ENCODE data around the gene RNF214. TPM values are rescaled to one million over a fixed set of nuclear protein-coding genes. Genes with fewer than 3 reads are reported as not detected.

Gene RNF214
- total and polyA plus RNA-seq, 2 of the 13 experiments (the other 11 are each of a cell fraction or from before 2014, with no cell fraction given), result 10.7 to 12.6 TPM

DNA sequence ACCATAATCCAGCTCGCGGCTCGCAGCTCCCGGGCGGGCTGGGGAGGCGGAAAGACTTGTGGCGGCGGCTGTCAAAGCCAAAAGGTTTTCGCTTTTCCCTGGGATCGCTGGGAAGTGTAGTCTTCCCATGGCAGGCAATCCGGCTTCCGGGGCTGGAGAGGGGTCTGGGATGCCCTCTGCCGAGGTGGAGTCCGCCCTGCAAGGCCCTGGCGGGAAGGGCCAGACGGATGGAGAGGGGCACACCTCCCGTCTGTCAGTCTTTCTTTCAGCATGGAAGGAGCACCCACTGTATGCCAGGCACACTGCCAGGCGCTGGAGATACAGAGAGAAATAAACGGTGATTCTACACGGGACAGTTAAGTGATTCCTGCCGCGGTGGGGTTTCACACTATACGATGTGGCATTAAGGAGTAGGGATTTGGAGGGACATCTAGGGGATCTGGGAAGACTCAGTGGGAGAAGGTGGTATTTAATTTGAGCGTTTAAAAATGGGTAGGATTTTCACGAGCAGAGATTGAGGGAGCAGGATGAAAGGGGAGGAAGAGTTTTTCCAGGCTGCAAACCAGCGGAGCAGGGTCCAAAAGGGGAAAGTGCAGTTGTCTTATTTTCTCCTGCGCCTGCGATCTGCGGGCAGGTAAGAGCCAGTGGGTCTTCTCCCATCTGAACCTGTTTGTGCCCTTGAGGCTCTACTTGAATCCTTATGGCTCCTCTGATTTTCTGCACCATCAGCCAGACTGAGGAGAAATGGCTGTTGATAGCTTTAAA, 83.9 kb downstream of the RNF214 start, which contains the start of gene BACE1 (continued):
- peak; percentile 23; the same call in 1 of the 2 replicates for TF ChIP-seq FOSL2 (CRISPR knock-in tag; IDR thresholded peaks at IDR 0.05)
- no peak for TF ChIP-seq ZKSCAN1 (IDR thresholded peaks at IDR 0.05; ENCODE audit: low read length)
- TF ChIP-seq TMF1 (CRISPR knock-in tag; IDR thresholded peaks at IDR 0.05; ENCODE audit: low read depth), result no peak
- TF ChIP-seq, protein P1, sequence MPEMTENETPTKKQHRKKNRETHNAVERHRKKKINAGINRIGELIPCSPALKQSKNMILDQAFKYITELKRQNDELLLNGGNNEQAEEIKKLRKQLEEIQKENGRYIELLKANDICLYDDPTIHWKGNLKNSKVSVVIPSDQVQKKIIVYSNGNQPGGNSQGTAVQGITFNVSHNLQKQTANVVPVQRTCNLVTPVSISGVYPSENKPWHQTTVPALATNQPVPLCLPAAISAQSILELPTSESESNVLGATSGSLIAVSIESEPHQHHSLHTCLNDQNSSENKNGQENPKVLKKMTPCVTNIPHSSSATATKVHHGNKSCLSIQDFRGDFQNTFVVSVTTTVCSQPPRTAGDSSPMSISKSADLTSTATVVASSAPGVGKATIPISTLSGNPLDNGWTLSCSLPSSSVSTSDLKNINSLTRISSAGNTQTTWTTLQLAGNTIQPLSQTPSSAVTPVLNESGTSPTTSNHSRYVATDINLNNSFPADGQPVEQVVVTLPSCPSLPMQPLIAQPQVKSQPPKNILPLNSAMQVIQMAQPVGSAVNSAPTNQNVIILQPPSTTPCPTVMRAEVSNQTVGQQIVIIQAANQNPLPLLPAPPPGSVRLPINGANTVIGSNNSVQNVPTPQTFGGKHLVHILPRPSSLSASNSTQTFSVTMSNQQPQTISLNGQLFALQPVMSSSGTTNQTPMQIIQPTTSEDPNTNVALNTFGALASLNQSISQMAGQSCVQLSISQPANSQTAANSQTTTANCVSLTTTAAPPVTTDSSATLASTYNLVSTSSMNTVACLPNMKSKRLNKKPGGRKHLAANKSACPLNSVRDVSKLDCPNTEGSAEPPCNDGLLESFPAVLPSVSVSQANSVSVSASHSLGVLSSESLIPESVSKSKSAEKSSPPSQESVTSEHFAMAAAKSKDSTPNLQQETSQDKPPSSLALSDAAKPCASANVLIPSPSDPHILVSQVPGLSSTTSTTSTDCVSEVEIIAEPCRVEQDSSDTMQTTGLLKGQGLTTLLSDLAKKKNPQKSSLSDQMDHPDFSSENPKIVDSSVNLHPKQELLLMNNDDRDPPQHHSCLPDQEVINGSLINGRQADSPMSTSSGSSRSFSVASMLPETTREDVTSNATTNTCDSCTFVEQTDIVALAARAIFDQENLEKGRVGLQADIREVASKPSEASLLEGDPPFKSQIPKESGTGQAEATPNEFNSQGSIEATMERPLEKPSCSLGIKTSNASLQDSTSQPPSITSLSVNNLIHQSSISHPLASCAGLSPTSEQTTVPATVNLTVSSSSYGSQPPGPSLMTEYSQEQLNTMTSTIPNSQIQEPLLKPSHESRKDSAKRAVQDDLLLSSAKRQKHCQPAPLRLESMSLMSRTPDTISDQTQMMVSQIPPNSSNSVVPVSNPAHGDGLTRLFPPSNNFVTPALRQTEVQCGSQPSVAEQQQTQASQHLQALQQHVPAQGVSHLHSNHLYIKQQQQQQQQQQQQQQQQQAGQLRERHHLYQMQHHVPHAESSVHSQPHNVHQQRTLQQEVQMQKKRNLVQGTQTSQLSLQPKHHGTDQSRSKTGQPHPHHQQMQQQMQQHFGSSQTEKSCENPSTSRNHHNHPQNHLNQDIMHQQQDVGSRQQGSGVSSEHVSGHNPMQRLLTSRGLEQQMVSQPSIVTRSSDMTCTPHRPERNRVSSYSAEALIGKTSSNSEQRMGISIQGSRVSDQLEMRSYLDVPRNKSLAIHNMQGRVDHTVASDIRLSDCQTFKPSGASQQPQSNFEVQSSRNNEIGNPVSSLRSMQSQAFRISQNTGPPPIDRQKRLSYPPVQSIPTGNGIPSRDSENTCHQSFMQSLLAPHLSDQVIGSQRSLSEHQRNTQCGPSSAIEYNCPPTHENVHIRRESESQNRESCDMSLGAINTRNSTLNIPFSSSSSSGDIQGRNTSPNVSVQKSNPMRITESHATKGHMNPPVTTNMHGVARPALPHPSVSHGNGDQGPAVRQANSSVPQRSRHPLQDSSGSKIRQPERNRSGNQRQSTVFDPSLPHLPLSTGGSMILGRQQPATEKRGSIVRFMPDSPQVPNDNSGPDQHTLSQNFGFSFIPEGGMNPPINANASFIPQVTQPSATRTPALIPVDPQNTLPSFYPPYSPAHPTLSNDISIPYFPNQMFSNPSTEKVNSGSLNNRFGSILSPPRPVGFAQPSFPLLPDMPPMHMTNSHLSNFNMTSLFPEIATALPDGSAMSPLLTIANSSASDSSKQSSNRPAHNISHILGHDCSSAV (CRISPR knock-in tag; IDR thresholded peaks at IDR 0.05; ENCODE audit: borderline replicate concordance), result no peak
- TF ChIP-seq, protein P2, sequence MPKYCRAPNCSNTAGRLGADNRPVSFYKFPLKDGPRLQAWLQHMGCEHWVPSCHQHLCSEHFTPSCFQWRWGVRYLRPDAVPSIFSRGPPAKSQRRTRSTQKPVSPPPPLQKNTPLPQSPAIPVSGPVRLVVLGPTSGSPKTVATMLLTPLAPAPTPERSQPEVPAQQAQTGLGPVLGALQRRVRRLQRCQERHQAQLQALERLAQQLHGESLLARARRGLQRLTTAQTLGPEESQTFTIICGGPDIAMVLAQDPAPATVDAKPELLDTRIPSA (CRISPR knock-in tag; IDR thresholded peaks at IDR 0.05; ENCODE audit: borderline replicate concordance), result no peak
- TF ChIP-seq ZNF629 (CRISPR knock-in tag; conservative IDR thresholded peaks at IDR 0.05), result 0 out of 2 replicates have a peak, but pooled peaks have one; percentile 40
- TF ChIP-seq, protein P3, sequence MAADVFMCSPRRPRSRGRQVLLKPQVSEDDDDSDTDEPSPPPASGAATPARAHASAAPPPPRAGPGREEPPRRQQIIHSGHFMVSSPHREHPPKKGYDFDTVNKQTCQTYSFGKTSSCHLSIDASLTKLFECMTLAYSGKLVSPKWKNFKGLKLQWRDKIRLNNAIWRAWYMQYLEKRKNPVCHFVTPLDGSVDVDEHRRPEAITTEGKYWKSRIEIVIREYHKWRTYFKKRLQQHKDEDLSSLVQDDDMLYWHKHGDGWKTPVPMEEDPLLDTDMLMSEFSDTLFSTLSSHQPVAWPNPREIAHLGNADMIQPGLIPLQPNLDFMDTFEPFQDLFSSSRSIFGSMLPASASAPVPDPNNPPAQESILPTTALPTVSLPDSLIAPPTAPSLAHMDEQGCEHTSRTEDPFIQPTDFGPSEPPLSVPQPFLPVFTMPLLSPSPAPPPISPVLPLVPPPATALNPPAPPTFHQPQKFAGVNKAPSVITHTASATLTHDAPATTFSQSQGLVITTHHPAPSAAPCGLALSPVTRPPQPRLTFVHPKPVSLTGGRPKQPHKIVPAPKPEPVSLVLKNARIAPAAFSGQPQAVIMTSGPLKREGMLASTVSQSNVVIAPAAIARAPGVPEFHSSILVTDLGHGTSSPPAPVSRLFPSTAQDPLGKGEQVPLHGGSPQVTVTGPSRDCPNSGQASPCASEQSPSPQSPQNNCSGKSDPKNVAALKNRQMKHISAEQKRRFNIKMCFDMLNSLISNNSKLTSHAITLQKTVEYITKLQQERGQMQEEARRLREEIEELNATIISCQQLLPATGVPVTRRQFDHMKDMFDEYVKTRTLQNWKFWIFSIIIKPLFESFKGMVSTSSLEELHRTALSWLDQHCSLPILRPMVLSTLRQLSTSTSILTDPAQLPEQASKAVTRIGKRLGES (CRISPR knock-in tag; IDR thresholded peaks at IDR 0.05; ENCODE audit: borderline replicate concordance), result no peak
- peak; percentile 60; the same call in 1 of the 2 replicates for TF ChIP-seq SALL1 (CRISPR knock-in tag; IDR thresholded peaks at IDR 0.05)
- TF ChIP-seq SP1 (IDR thresholded peaks at IDR 0.05), result no peak
- TF ChIP-seq SP1 (CRISPR knock-in tag; IDR thresholded peaks at IDR 0.05), result no peak
- TF ChIP-seq, protein P4, sequence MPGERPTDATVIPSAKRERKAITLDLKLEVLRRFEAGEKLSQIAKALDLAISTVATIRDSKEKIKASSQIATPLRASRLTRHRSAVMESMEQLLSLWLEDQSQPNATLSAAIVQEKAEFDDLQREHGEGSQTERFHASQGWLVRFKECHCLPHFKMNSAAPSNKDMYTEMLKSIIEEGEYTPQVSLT (CRISPR knock-in tag; IDR thresholded peaks at IDR 0.05; ENCODE audit: borderline replicate concordance, low read depth), result no peak
- TF ChIP-seq ZEB1 (IDR thresholded peaks at IDR 0.05; ENCODE audit: insufficient replicate concordance, low read depth), result no peak
- no peak for TF ChIP-seq DNMT3B (CRISPR knock-in tag; conservative IDR thresholded peaks at IDR 0.05)
- no peak for TF ChIP-seq GATA4 (IDR thresholded peaks at IDR 0.05; ENCODE audit: borderline replicate concordance, low read depth)
- TF ChIP-seq, protein P5, sequence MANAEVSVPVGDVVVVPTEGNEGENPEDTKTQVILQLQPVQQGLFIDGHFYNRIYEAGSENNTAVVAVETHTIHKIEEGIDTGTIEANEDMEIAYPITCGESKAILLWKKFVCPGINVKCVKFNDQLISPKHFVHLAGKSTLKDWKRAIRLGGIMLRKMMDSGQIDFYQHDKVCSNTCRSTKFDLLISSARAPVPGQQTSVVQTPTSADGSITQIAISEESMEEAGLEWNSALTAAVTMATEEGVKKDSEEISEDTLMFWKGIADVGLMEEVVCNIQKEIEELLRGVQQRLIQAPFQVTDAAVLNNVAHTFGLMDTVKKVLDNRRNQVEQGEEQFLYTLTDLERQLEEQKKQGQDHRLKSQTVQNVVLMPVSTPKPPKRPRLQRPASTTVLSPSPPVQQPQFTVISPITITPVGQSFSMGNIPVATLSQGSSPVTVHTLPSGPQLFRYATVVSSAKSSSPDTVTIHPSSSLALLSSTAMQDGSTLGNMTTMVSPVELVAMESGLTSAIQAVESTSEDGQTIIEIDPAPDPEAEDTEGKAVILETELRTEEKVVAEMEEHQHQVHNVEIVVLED (CRISPR knock-in tag; IDR thresholded peaks at IDR 0.05; ENCODE audit: borderline replicate concordance), result peak; percentile 65; the same call in 1 of the 2 replicates

All from HepG2 (cell line).